Mesothelial cell of epicardium (in vitro differentiated cells): ENCODE results near the gene ATPAF1. TPM values are rescaled to one million over a fixed set of nuclear protein-coding genes. Genes with fewer than 3 reads are reported as not detected.

Experiments
- DNase-seq, 2 experiments: peaks; one replicate each; pipeline ENCODE4 v3.0.0; 2021; ENCODE audit warnings: low spot score in 2 of 2; ENCODE audit not compliant: unreplicated experiment in 2 of 2
- H3K27ac Mint-ChIP-seq: 2 replicates; pipeline ENCODE4 v1.8.0; 2021; ENCODE audit warnings: mixed read lengths
- H3K27me3 Mint-ChIP-seq: 2 replicates; pipeline ENCODE4 v1.8.0; 2021; ENCODE audit warnings: low read depth, mixed read lengths
- H3K36me3 Mint-ChIP-seq: 2 replicates; pipeline ENCODE4 v1.8.0; 2021; ENCODE audit warnings: mixed read lengths
- H3K4me1 Mint-ChIP-seq: 2 replicates; pipeline ENCODE4 v1.8.0; 2021; ENCODE audit warnings: mixed read lengths
- H3K4me3 Mint-ChIP-seq: 2 replicates; pipeline ENCODE4 v1.8.0; 2021; ENCODE audit warnings: mild to moderate bottlenecking, moderate library complexity, mixed read lengths
- H3K9me3 Mint-ChIP-seq: 2 replicates; pipeline ENCODE4 v1.8.0; 2021; ENCODE audit warnings: mixed read lengths
- total RNA-seq: library from RNA; stranded (reverse); gene quantifications from 3 replicates; pipeline ENCODE4 v1.2.1, GENCODE V29; 2021
- TF ChIP-seq, protein P1 (sequence below): fragments of 200-600 bp; sonication (generic); IDR thresholded peaks from one replicate; pipeline ENCODE4 v1.5.0; 2021; ENCODE audit warnings: antibody characterized with exemption; ENCODE audit not compliant: unreplicated experiment

Gene ATPAF1
- total RNA-seq, 1 donor from 2014 or later, result 38.4 TPM

DNA sequence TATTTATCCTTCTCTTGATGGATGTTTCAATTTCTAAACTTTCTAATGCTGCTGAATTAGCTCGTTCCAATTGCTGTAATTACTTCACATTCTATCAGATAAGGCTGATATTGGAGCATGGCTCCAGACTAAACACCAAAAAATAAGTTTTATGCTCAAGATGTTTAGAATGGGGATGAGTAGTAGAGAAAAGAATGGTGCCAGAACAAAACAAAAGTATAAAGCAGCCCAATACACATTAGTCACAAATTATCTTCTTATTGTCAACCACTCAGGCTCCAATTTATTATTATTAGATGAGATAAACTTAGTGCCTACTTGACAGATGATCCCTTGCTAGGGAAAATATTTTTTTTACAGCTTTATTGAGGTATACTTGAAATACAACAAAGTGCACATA is 21.8 kb downstream of the ATPAF1 start:
- H3K27me3 Mint-ChIP-seq, result no peaks in the 10 kb centered on the region
- DNase-seq, result no peak
- peaks cover 20% of the 10 kb centered on the region for H3K9me3 Mint-ChIP-seq
- H3K4me1 Mint-ChIP-seq, result peaks cover 43% of the 10 kb centered on the region
- peaks cover 35% of the 10 kb centered on the region for H3K36me3 Mint-ChIP-seq
- TF ChIP-seq, protein P1, sequence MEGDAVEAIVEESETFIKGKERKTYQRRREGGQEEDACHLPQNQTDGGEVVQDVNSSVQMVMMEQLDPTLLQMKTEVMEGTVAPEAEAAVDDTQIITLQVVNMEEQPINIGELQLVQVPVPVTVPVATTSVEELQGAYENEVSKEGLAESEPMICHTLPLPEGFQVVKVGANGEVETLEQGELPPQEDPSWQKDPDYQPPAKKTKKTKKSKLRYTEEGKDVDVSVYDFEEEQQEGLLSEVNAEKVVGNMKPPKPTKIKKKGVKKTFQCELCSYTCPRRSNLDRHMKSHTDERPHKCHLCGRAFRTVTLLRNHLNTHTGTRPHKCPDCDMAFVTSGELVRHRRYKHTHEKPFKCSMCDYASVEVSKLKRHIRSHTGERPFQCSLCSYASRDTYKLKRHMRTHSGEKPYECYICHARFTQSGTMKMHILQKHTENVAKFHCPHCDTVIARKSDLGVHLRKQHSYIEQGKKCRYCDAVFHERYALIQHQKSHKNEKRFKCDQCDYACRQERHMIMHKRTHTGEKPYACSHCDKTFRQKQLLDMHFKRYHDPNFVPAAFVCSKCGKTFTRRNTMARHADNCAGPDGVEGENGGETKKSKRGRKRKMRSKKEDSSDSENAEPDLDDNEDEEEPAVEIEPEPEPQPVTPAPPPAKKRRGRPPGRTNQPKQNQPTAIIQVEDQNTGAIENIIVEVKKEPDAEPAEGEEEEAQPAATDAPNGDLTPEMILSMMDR, result no peak
- H3K27ac Mint-ChIP-seq, result peak overlapping the region; percentile 71
- no peak overlapping the region for H3K4me3 Mint-ChIP-seq

DNA sequence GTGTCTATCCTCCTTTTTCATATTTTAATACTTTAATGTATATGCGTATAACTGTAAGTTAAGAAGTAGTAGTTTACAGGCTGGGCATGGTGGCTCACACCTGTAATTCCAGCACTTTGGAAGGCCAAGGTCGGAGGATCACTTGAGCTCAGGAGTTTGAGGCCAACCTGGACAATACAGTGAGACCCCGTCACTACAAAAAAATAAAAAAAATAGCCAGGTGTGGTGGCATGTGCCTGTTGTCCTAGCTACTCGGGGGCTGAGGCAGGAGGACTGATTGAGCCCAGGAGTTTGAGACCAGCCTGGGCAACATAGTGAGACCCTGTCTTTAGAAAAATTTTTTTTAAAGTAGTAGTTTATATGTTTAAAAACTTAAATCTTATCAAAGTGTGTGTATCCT is 22.3 kb downstream of the ATPAF1 start:
- no peak for DNase-seq
- no peaks in the 10 kb centered on the region for H3K27me3 Mint-ChIP-seq
- peaks cover 36% of the 10 kb centered on the region for H3K36me3 Mint-ChIP-seq
- no peak overlapping the region for H3K4me3 Mint-ChIP-seq
- H3K9me3 Mint-ChIP-seq, result peaks cover 20% of the 10 kb centered on the region
- peaks cover 44% of the 10 kb centered on the region for H3K4me1 Mint-ChIP-seq
- TF ChIP-seq, protein P1, result no peak
- no peak overlapping the region for H3K27ac Mint-ChIP-seq

DNA sequence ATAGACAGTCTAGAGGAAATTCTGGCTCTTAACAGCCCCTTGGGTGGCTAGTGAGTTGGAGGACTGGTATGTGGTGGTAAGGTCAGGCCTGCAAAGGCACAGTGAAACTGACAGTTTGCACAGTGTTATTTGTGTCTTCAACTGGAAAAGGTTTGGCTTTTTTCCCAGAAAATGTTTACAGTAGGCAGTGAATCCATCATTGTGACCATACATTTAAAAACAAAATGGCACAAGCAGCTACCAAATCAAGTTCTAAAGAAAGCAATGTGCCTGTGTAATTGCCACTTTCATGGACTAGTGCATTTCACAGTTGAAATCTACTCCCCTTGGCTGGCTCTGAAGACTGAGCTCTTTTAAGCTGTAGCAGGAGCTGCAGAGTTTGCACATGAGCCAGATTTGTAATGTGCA is 24.8 kb downstream of the ATPAF1 start:
- Mint-ChIP-seq H3K27ac (peak overlapping the region; percentile 76), H3K36me3 (peaks cover 25% of the 10 kb centered on the region)

DNA sequence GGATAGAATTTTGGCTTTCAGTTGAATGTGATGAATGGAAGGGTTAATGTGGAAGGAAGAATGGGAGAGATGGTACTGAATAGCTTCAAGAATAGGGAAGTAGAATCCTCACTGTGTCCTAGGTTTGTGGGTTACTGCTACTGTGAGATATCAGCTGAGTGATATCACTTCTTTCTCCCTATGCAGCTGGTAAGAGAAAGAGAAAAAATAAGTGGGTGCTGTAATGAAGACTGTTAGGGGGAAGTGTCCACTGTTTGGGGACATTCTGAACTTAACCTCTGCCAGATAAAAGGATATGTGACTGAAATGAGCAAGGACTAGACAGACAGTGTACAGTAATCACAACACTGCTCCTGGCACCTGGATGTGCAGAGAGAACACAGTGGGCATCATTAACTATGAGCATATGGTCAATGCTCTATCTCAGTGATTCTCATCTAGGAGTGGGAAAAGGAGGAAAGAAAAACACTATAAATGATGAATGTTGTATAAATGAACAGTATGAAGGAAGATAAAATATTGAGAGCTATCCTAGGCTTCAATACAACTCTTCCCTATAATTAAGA is 26.0 kb downstream of the ATPAF1 start:
- no peak overlapping the region for H3K4me3 Mint-ChIP-seq
- no peaks in the 10 kb centered on the region for H3K27me3 Mint-ChIP-seq
- no peak for DNase-seq
- TF ChIP-seq, protein P1, result no peak
- peaks cover 58% of the 10 kb centered on the region for H3K4me1 Mint-ChIP-seq
- peak overlapping the region; percentile 14 for H3K27ac Mint-ChIP-seq
- peaks cover 20% of the 10 kb centered on the region for H3K36me3 Mint-ChIP-seq
- peaks cover 3% of the 10 kb centered on the region for H3K9me3 Mint-ChIP-seq

More for the DNA sequence above, 24.8 kb downstream of the ATPAF1 start:
- no peaks in the 10 kb centered on the region for H3K27me3 Mint-ChIP-seq
- peaks cover 6% of the 10 kb centered on the region for H3K9me3 Mint-ChIP-seq
- H3K4me1 Mint-ChIP-seq, result peaks cover 61% of the 10 kb centered on the region
- no peak for DNase-seq
- TF ChIP-seq, protein P1, result no peak
- no peak overlapping the region for H3K4me3 Mint-ChIP-seq

DNA sequence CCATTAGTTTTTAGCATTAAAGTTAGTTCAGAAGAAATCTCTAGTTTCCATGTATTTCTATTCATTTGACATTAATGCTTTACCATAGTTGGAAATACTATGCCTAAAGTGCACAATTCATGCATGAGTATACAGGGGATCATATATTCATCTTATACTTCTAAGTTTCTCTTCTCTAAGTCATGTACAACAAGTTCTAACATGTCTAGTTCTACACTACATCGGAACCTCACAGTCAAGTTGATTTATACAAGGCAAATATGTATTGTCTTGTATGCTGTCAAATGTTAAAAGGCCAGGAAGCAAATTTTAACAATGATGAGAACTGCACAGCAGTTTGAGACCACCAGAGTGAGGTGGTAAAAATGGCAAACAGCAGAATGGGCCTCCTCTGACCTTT is 28.6 kb downstream of the ATPAF1 start:
- TF ChIP-seq, protein P1, result no peak
- H3K36me3 Mint-ChIP-seq, result peaks cover 30% of the 10 kb centered on the region
- no peak overlapping the region for H3K27ac Mint-ChIP-seq
- peaks cover 44% of the 10 kb centered on the region for H3K4me1 Mint-ChIP-seq
- H3K4me3 Mint-ChIP-seq, result no peak overlapping the region
- H3K9me3 Mint-ChIP-seq, result no peaks in the 10 kb centered on the region
- DNase-seq, result no peak
- H3K27me3 Mint-ChIP-seq, result no peaks in the 10 kb centered on the region

DNA sequence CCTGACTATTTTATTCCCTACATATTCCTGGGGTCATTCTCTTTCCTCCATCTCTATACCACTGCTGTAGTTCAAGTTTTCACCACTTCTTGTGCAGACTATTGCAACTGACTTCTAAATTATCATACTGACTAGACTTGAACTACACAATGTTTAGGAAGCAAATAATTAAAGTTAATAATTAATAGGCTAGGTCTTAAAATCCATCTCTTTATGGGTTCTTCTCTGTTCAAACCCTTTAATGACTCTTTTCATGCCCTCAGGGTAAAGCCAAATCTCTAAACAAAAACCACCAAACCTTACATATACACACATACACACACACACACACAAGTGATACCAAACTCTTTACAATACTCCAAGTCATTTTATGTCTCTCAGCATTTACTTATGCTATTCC is 29.2 kb downstream of the ATPAF1 start:
- no peak for DNase-seq
- no peak overlapping the region for H3K4me3 Mint-ChIP-seq
- H3K9me3 Mint-ChIP-seq, result no peaks in the 10 kb centered on the region
- peaks cover 35% of the 10 kb centered on the region for H3K36me3 Mint-ChIP-seq
- H3K27me3 Mint-ChIP-seq, result no peaks in the 10 kb centered on the region
- TF ChIP-seq, protein P1, result no peak
- peaks cover 42% of the 10 kb centered on the region for H3K4me1 Mint-ChIP-seq
- no peak overlapping the region for H3K27ac Mint-ChIP-seq
